SK-N-SH (cell line): ENCODE measurements around the gene POLR3E. TPM values are rescaled to one million over a fixed set of nuclear protein-coding genes. Genes with fewer than 3 reads are reported as not detected.

Experiments
- CTCF ChIA-PET: fragments of 300-600, 350-600 bp; formaldehyde crosslinking; extraction: SDS; loops from one replicate; lab custom pipeline; 2021; lab: Yijun Ruan, JAX
- POLR2A ChIA-PET: fragments of 350-600 bp; sonication (Branson Sonifier 250); formaldehyde crosslinking; extraction: SDS; loops from one replicate; lab custom pipeline; 2020; ENCODE audit warnings: antibody characterized with exemption, inconsistent platforms; lab: Yijun Ruan, JAX
- DNase-seq: peaks from one replicate; pipeline ENCODE4 v3.0.0; 2012
- H2AFZ ChIP-seq: fragments of 200-600 bp; sonication (generic); 2 replicates; pipeline ENCODE4 v1.8.1; 2016; ENCODE audit warnings: antibody characterized with exemption, mild to moderate bottlenecking, low read depth
- H3F3A ChIP-seq: fragments of 200-600 bp; sonication (generic); replicated peaks from 2 replicates; pipeline ENCODE3; 2016; ENCODE audit warnings: antibody characterized with exemption, mild to moderate bottlenecking; ENCODE audit not compliant: insufficient read depth
- H3K27ac ChIP-seq, 2 experiments: fragments of 200-500 bp in 1 of 2; fragments of 200-600 bp in 1 of 2; sonication (Bioruptor generic) in 1 of 2; sonication (generic), shearing (Covaris generic) in 1 of 2; 2 replicates each; pipeline versions ENCODE4 v1.5.1 to v1.6.1; 2014 to 2016; ENCODE audit warnings: low read depth in 2 of 2, inconsistent platforms in 1 of 2, low read length in 1 of 2, mild to moderate bottlenecking in 1 of 2, mixed read lengths in 1 of 2
- H3K27me3 ChIP-seq: fragments of 200-600 bp; sonication (generic), shearing (Covaris generic); 2 replicates; pipeline ENCODE4 v1.6.1; 2016; ENCODE audit warnings: mixed run types; ENCODE audit not compliant: insufficient read depth
- H3K36me3 ChIP-seq, 2 experiments: fragments of 200-500 bp in 1 of 2; fragments of 200-600 bp in 1 of 2; sonication (Bioruptor generic) in 1 of 2; sonication (generic) in 1 of 2; replicated peaks in 1 of 2; 2 replicates each; pipeline versions ENCODE3 to v1.5.1; 2014 to 2016; ENCODE audit warnings: low read length in 1 of 2, mild to moderate bottlenecking in 1 of 2; ENCODE audit not compliant: insufficient read depth in 2 of 2, control insufficient read depth in 1 of 2
- H3K4me1 ChIP-seq, 2 experiments: fragments of 200-500 bp in 1 of 2; fragments of 200-600 bp in 1 of 2; sonication (Bioruptor generic) in 1 of 2; sonication (generic), shearing (Covaris generic) in 1 of 2; 2 replicates each; pipeline versions ENCODE4 v1.5.1 to v1.6.1; 2014 to 2016; ENCODE audit warnings: low read depth in 1 of 2, low read length in 1 of 2, mixed run types in 1 of 2; ENCODE audit not compliant: insufficient read depth in 2 of 2, control insufficient read depth in 1 of 2
- H3K4me2 ChIP-seq: fragments of 200-600 bp; sonication (generic), shearing (Covaris generic); 2 replicates; pipeline ENCODE4 v1.6.1; 2017; ENCODE audit warnings: mixed run types
- H3K4me3 ChIP-seq, 2 experiments: fragments of 200-500 bp in 1 of 2; fragments of 200-600 bp in 1 of 2; sonication (Bioruptor generic) in 1 of 2; sonication (generic), shearing (Covaris generic) in 1 of 2; 2 replicates each; pipeline versions ENCODE4 v1.5.1 to v1.8.1; 2014 to 2016; ENCODE audit warnings: low read depth in 2 of 2, inconsistent platforms in 1 of 2, low read length in 1 of 2, mild to moderate bottlenecking in 1 of 2, mixed read lengths in 1 of 2, moderate library complexity in 1 of 2
- H3K79me2 ChIP-seq: fragments of 200-600 bp; sonication (generic); 2 replicates; pipeline ENCODE4 v1.8.1; 2017; ENCODE audit warnings: mild to moderate bottlenecking; ENCODE audit not compliant: insufficient read depth
- H3K9ac ChIP-seq: fragments of 200-600 bp; sonication (generic); 2 replicates; pipeline ENCODE4 v1.6.1; 2017; ENCODE audit warnings: mixed run types
- H3K9me2 ChIP-seq: fragments of 200-600 bp; sonication (generic); 2 replicates; pipeline ENCODE4 v1.6.1; 2017; ENCODE audit warnings: mixed run types
- H3K9me3 ChIP-seq: fragments of 200-600 bp; sonication (generic); 2 replicates; pipeline ENCODE4 v1.6.1; 2017; ENCODE audit warnings: mixed run types, mild to moderate bottlenecking, moderate library complexity
- H4K20me1 ChIP-seq: fragments of 200-600 bp; sonication (generic); 2 replicates; pipeline ENCODE4 v1.6.1; 2017; ENCODE audit warnings: mild to moderate bottlenecking, mixed run types; ENCODE audit not compliant: insufficient read depth
- CHD2 ChIP-seq: fragments of 150-350 bp; IDR thresholded peaks from 2 replicates; pipeline ENCODE4 v1.6.1; 2018; ENCODE audit warnings: low read length; ENCODE audit not compliant: partially characterized antibody
- ELF1 ChIP-seq: IDR thresholded peaks from 2 replicates; pipeline ENCODE4 v1.4.0; 2012
- EP300 ChIP-seq, 2 experiments: IDR thresholded peaks; 2 replicates each; pipeline versions ENCODE4 v1.4.0 to v1.6.1; 2012; ENCODE audit warnings: borderline replicate concordance in 1 of 2, low read depth in 1 of 2, low read length in 1 of 2
- FOXJ3 ChIP-seq: sonication (generic); formaldehyde crosslinking; IDR thresholded peaks from 2 replicates; pipeline ENCODE4 v1.5.1; 2020; ENCODE audit warnings: mild to moderate bottlenecking, missing genetic modification reagents
- FOXM1 ChIP-seq: IDR thresholded peaks from 2 replicates; pipeline ENCODE4 v1.4.0; 2012; ENCODE audit warnings: low read depth, mild to moderate bottlenecking
- GABPA ChIP-seq: IDR thresholded peaks from 2 replicates; pipeline ENCODE4 v1.4.0; 2012; ENCODE audit warnings: low read depth, mild to moderate bottlenecking
- MEF2A ChIP-seq: IDR thresholded peaks from 2 replicates; pipeline ENCODE4 v1.4.0; 2012; ENCODE audit warnings: low read depth, borderline replicate concordance
- NFIC ChIP-seq: IDR thresholded peaks from 2 replicates; pipeline ENCODE4 v1.4.0; 2012; ENCODE audit warnings: borderline replicate concordance
- POLR2AphosphoS5 ChIP-seq: IDR thresholded peaks from 2 replicates; pipeline ENCODE4 v1.6.1; 2012; ENCODE audit warnings: low read depth, low read length
- RAD21 ChIP-seq: IDR thresholded peaks from 2 replicates; pipeline ENCODE4 v1.6.1; 2012; ENCODE audit warnings: mild to moderate bottlenecking, low read length
- RCOR1 ChIP-seq: fragments of 150-350 bp; IDR thresholded peaks from 2 replicates; pipeline ENCODE4 v1.6.1; 2017; ENCODE audit warnings: antibody characterized with exemption, low read length
- RFX5 ChIP-seq: IDR thresholded peaks from 2 replicates; pipeline ENCODE4 v1.6.1; 2012; ENCODE audit warnings: mild to moderate bottlenecking, improper control_type of control experiment, low read length
- SMC3 ChIP-seq: IDR thresholded peaks from 2 replicates; pipeline ENCODE4 v1.6.1; 2012; ENCODE audit warnings: low read depth, low read length, improper control_type of control experiment
- TAF1 ChIP-seq: IDR thresholded peaks from 2 replicates; pipeline ENCODE4 v1.6.1; 2012; ENCODE audit warnings: low read depth, mild to moderate bottlenecking, low read length, moderate library complexity, borderline replicate concordance
- TEAD4 ChIP-seq: IDR thresholded peaks from 2 replicates; pipeline ENCODE4 v1.4.0; 2012; ENCODE audit warnings: mild to moderate bottlenecking, borderline replicate concordance; ENCODE audit not compliant: insufficient read depth
- WGBS: methylation state at CpG from one replicate; pipeline ENCODE4 v1.1.6; 2017; ENCODE audit warnings: low lambda C conversion rate; 5-methylcytosine and 5-hydroxymethylcytosine counted together
- polyA plus RNA-seq, 3 experiments: library from polyadenylated mRNA; depleted of rRNA; stranded (reverse); fragments of >200 nt; gene quantifications; 2 replicates each; pipeline ENCODE4 v1.2.3, GENCODE V29; 2012
- TF ChIP-seq, protein P1 (sequence below): IDR thresholded peaks from 2 replicates; pipeline ENCODE4; 2012
- TF ChIP-seq, protein P2 (sequence below): IDR thresholded peaks from 2 replicates; pipeline ENCODE4 v1.4.0; 2012; ENCODE audit warnings: low read depth
- TF ChIP-seq, protein P3 (sequence below): fragments of 150-350 bp; IDR thresholded peaks from 2 replicates; pipeline ENCODE4 v1.6.1; 2017; ENCODE audit warnings: antibody characterized with exemption, low read length, low read depth, borderline replicate concordance
- TF ChIP-seq, protein P4 (sequence below): fragments of 150-350 bp; IDR thresholded peaks from 2 replicates; pipeline ENCODE4 v1.6.1; 2016; ENCODE audit warnings: mild to moderate bottlenecking, low read depth, low read length

POLR3E gene
- polyA plus RNA-seq, 1 of the 3 experiments (the other 2 are of a cell fraction): 59.6 TPM

DNA sequence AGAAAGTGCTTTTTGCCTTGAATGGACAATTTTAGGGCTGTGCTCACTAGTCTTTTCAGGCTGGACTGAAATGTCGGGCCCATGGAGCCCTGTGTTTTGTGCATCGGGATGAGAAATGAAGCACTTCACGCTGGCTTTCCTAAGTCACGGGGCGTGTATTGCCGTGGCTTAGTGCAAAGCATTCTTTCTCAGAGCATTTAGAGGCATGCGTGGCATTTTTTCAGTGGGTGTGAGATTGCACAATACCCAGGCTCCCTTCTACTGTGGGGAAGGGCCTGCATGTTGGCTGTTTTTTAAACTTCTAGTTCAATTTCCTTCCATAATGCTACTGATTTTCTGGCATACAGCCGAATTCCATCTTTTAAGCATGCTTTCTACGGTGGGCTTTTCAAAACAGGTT, 12.6 kb upstream of the POLR3E start:
- peaks cover 15 to 26% of the 10 kb centered on the region in 2 experiments for H3K36me3 ChIP-seq
- no peak overlapping the region for H3K4me3 ChIP-seq
- H2AFZ ChIP-seq: no peak overlapping the region
- TF ChIP-seq POLR2AphosphoS5 (no peak), RFX5 (no peak), CHD2 (no peak), RAD21 (no peak), FOXM1 (no peak), ELF1 (no peak), TEAD4 (no peak), RCOR1 (no peak), TAF1 (no peak), SMC3 (no peak), EP300 (IDR thresholded peaks at IDR 0.05; ENCODE audit: borderline replicate concordance in 1 of 2, low read depth in 1 of 2, low read length in 1 of 2) (no peak), NFIC (no peak), MEF2A (no peak), FOXJ3 (CRISPR knock-in tag) (no peak), GABPA (no peak)
- TF ChIP-seq, protein P1, sequence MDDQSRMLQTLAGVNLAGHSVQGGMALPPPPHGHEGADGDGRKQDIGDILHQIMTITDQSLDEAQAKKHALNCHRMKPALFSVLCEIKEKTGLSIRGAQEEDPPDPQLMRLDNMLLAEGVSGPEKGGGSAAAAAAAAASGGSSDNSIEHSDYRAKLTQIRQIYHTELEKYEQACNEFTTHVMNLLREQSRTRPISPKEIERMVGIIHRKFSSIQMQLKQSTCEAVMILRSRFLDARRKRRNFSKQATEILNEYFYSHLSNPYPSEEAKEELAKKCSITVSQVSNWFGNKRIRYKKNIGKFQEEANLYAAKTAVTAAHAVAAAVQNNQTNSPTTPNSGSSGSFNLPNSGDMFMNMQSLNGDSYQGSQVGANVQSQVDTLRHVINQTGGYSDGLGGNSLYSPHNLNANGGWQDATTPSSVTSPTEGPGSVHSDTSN: no peak
- TF ChIP-seq, protein P2, sequence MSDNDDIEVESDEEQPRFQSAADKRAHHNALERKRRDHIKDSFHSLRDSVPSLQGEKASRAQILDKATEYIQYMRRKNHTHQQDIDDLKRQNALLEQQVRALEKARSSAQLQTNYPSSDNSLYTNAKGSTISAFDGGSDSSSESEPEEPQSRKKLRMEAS: no peak
- TF ChIP-seq, protein P3, sequence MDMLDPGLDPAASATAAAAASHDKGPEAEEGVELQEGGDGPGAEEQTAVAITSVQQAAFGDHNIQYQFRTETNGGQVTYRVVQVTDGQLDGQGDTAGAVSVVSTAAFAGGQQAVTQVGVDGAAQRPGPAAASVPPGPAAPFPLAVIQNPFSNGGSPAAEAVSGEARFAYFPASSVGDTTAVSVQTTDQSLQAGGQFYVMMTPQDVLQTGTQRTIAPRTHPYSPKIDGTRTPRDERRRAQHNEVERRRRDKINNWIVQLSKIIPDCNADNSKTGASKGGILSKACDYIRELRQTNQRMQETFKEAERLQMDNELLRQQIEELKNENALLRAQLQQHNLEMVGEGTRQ: no peak
- TF ChIP-seq, protein P4, sequence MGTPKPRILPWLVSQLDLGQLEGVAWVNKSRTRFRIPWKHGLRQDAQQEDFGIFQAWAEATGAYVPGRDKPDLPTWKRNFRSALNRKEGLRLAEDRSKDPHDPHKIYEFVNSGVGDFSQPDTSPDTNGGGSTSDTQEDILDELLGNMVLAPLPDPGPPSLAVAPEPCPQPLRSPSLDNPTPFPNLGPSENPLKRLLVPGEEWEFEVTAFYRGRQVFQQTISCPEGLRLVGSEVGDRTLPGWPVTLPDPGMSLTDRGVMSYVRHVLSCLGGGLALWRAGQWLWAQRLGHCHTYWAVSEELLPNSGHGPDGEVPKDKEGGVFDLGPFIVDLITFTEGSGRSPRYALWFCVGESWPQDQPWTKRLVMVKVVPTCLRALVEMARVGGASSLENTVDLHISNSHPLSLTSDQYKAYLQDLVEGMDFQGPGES: no peak
- no peak overlapping the region for H3K9ac ChIP-seq
- no peaks in the 10 kb centered on the region for H4K20me1 ChIP-seq
- no peak overlapping the region for H3K4me2 ChIP-seq
- DNase-seq: no peak
- WGBS: 97% methylated on average over 9 of the region's 9 CpGs
- no peaks in the 10 kb centered on the region for H3K27me3 ChIP-seq
- H3K9me3 ChIP-seq: no peaks in the 10 kb centered on the region
- ChIA-PET CTCF (interaction anchor here (0.8 kb wide), 1 partner anchor 13 kb away, joined by 3 read pairs; no protein-coding TSS in a partner anchor), POLR2A (no interaction called here)
- H3K27ac ChIP-seq: no peak overlapping the region
- no peaks in the 10 kb centered on the region for H3K9me2 ChIP-seq
- H3F3A ChIP-seq: no peaks in the 10 kb centered on the region
- no peaks in the 10 kb centered on the region for H3K79me2 ChIP-seq
- H3K4me1 ChIP-seq: peaks cover 0 to 5% of the 10 kb centered on the region in 2 experiments; a peak in 1 of 4 replicates
